H9 (cell line): Measurements from ENCODE around the gene IFNGR1. TPM values are rescaled to one million over a fixed set of nuclear protein-coding genes. Genes with fewer than 3 reads are reported as not detected.

Experiments
- DNase-seq: peaks from one replicate; pipeline ENCODE4 v3.0.0-alpha.2; 2017
- H2AFZ ChIP-seq: one replicate; pipeline ENCODE4 v1.6.1; 2013; ENCODE audit warnings: mild to moderate bottlenecking, low read length, control low read depth, moderate library complexity
- H2AK5ac ChIP-seq: 2 replicates; pipeline ENCODE4 v1.6.1; 2013; ENCODE audit warnings: low read length, control low read depth, mixed read lengths; ENCODE audit not compliant: insufficient read length
- H2BK120ac ChIP-seq: one replicate; pipeline ENCODE4 v1.6.1; 2013; ENCODE audit warnings: low read depth, mild to moderate bottlenecking, low read length, control low read depth, inconsistent platforms; ENCODE audit not compliant: poor library complexity, severe bottlenecking
- H2BK12ac ChIP-seq: 2 replicates; pipeline ENCODE4 v1.6.1; 2013; ENCODE audit warnings: low read length, control low read depth, mixed read lengths, low read depth; ENCODE audit not compliant: insufficient read length
- H2BK15ac ChIP-seq: 2 replicates; pipeline ENCODE4 v1.6.1; 2013; ENCODE audit warnings: low read depth, low read length, control low read depth
- H2BK20ac ChIP-seq: one replicate; pipeline ENCODE4 v1.6.1; 2013; ENCODE audit warnings: low read depth, mild to moderate bottlenecking, low read length, control low read depth, inconsistent platforms; ENCODE audit not compliant: poor library complexity, severe bottlenecking
- H2BK5ac ChIP-seq: 2 replicates; pipeline ENCODE4 v1.6.1; 2013; ENCODE audit warnings: low read length, control low read depth, mixed read lengths; ENCODE audit not compliant: insufficient read length
- H3K14ac ChIP-seq: 2 replicates; pipeline ENCODE4 v1.6.1; 2013; ENCODE audit warnings: low read length, control low read depth; ENCODE audit not compliant: insufficient read depth
- H3K18ac ChIP-seq: 2 replicates; pipeline ENCODE4 v1.6.1; 2013; ENCODE audit warnings: low read depth, mild to moderate bottlenecking, mixed read lengths, low read length, control low read depth; ENCODE audit not compliant: insufficient read length
- H3K23ac ChIP-seq: 2 replicates; pipeline ENCODE4 v1.6.1; 2013; ENCODE audit warnings: low read length, control low read depth, mixed read lengths, low read depth; ENCODE audit not compliant: insufficient read length
- H3K23me2 ChIP-seq: 2 replicates; pipeline ENCODE4 v1.6.1; 2013; ENCODE audit warnings: low read depth, mild to moderate bottlenecking, mixed read lengths, low read length, control low read depth; ENCODE audit not compliant: insufficient read length, poor library complexity, severe bottlenecking
- H3K27ac ChIP-seq: 2 replicates; pipeline ENCODE4 v1.5.1; 2013; ENCODE audit warnings: low read length, control low read depth, mixed read lengths, low read depth; ENCODE audit not compliant: insufficient read length
- H3K27me3 ChIP-seq: 2 replicates; pipeline ENCODE4 v1.6.1; 2013; ENCODE audit warnings: low read length, control low read depth, inconsistent platforms; ENCODE audit not compliant: insufficient read depth
- H3K4ac ChIP-seq: 2 replicates; pipeline ENCODE4 v1.6.1; 2013; ENCODE audit warnings: low read depth, mild to moderate bottlenecking, control low read depth, inconsistent platforms, low read length, moderate library complexity
- H3K4me1 ChIP-seq: 2 replicates; pipeline ENCODE4 v1.6.1; 2013; ENCODE audit warnings: low read length, control low read depth, inconsistent platforms; ENCODE audit not compliant: insufficient read depth
- H3K4me2 ChIP-seq: 2 replicates; pipeline ENCODE4 v1.6.1; 2013; ENCODE audit warnings: low read length, control low read depth, mixed read lengths; ENCODE audit not compliant: insufficient read length, insufficient read depth
- H3K56ac ChIP-seq: 2 replicates; pipeline ENCODE4 v1.6.1; 2013; ENCODE audit warnings: low read depth, mild to moderate bottlenecking, mixed read lengths, low read length, control low read depth; ENCODE audit not compliant: insufficient read length
- H3K79me1 ChIP-seq: 2 replicates; pipeline ENCODE4 v1.6.1; 2013; ENCODE audit warnings: low read depth, mild to moderate bottlenecking, moderate library complexity, low read length, control low read depth, inconsistent platforms; ENCODE audit not compliant: insufficient read depth, poor library complexity, severe bottlenecking
- H3K79me2 ChIP-seq: 2 replicates; pipeline ENCODE4 v1.6.1; 2013; ENCODE audit warnings: low read length, control low read depth, inconsistent platforms; ENCODE audit not compliant: insufficient read depth
- H3K9ac ChIP-seq: 2 replicates; pipeline ENCODE4 v1.6.1; 2013; ENCODE audit warnings: low read length, control low read depth, mixed read lengths; ENCODE audit not compliant: insufficient read length; ENCODE audit errors: extremely low read depth
- H3K9me3 ChIP-seq: one replicate; pipeline ENCODE4 v1.6.1; 2013; ENCODE audit warnings: low read depth, low read length, inconsistent platforms; ENCODE audit not compliant: control insufficient read depth
- H3T11ph ChIP-seq: one replicate; pipeline ENCODE4 v1.6.1; 2013; ENCODE audit warnings: mild to moderate bottlenecking, low read length, control low read depth, inconsistent platforms
- H4K20me1 ChIP-seq: one replicate; pipeline ENCODE4 v1.6.1; 2013; ENCODE audit not compliant: control insufficient read depth, insufficient read length, insufficient read depth
- H4K5ac ChIP-seq: 2 replicates; pipeline ENCODE4 v1.6.1; 2013; ENCODE audit warnings: low read depth, mild to moderate bottlenecking, mixed read lengths, low read length, control low read depth; ENCODE audit not compliant: insufficient read length
- H4K8ac ChIP-seq: replicated peaks from 2 replicates; pipeline ENCODE4 v1.6.1; 2013; ENCODE audit warnings: low read length, control low read depth, mixed read lengths, low read depth; ENCODE audit not compliant: insufficient read length
- H4K91ac ChIP-seq: 2 replicates; pipeline ENCODE4 v1.6.1; 2013; ENCODE audit warnings: low read depth, mild to moderate bottlenecking, moderate library complexity, mixed read lengths, low read length, control low read depth; ENCODE audit not compliant: insufficient read length
- H3K27ac Mint-ChIP-seq, 3 experiments: 2 replicates in 2 of 3; 3 replicates in 1 of 3; pipeline ENCODE4 v1.8.0; 2020 to 2021; ENCODE audit warnings: mixed read lengths in 3 of 3, mild to moderate bottlenecking in 1 of 3, moderate library complexity in 1 of 3
- H3K27me3 Mint-ChIP-seq: 2 replicates; pipeline ENCODE4 v1.8.0; 2021; ENCODE audit warnings: low read depth, mild to moderate bottlenecking, moderate library complexity, mixed read lengths
- H3K36me3 Mint-ChIP-seq, 3 experiments: 2 replicates in 2 of 3; 3 replicates in 1 of 3; pipeline ENCODE4 v1.8.0; 2020 to 2021; ENCODE audit warnings: low read depth in 3 of 3, mixed read lengths in 3 of 3; ENCODE audit not compliant: insufficient read depth in 1 of 3
- H3K4me1 Mint-ChIP-seq, 2 experiments: 2 replicates each; pipeline ENCODE4 v1.8.0; 2020; ENCODE audit warnings: mixed read lengths in 2 of 2
- H3K4me3 Mint-ChIP-seq, 2 experiments: 2 replicates in 1 of 2; 3 replicates in 1 of 2; pipeline ENCODE4 v1.8.0; 2020 to 2021; ENCODE audit warnings: mild to moderate bottlenecking in 2 of 2, mixed read lengths in 2 of 2, moderate library complexity in 1 of 2
- H3K9me3 Mint-ChIP-seq, 2 experiments: 2 replicates in 1 of 2; 3 replicates in 1 of 2; pipeline ENCODE4 v1.8.0; 2020; ENCODE audit warnings: mild to moderate bottlenecking in 2 of 2, mixed read lengths in 2 of 2, moderate library complexity in 1 of 2
- CTCF ChIP-seq: fragments of 200-600 bp; sonication (generic); conservative IDR thresholded peaks from 3 replicates; pipeline ENCODE4 v1.8.0; 2021; ENCODE audit warnings: antibody characterized with exemption, mild to moderate bottlenecking
- total RNA-seq: library from RNA; stranded (reverse); gene quantifications from 2 replicates; pipeline ENCODE4 v1.2.1, GENCODE V29; 2021

IFNGR1 gene
- total RNA-seq, 1 experiment from 2014 or later, result 32.2 TPM

- H3T11ph ChIP-seq, result no peak overlapping the region
- H3K23ac ChIP-seq, result no peak overlapping the region
- H3K9ac ChIP-seq, result no peak overlapping the region
- H2AK5ac ChIP-seq, result no peak overlapping the region
- H4K8ac ChIP-seq, result no peak overlapping the region
- H4K91ac ChIP-seq, result no peak overlapping the region
- no peak overlapping the region for H4K5ac ChIP-seq
- no peak overlapping the region for H3K4me2 ChIP-seq
- H3K4ac ChIP-seq, result no peak overlapping the region
- H3K9me3 Mint-ChIP-seq, result peaks cover 0 to 7% of the 10 kb centered on the region in 2 experiments; a peak in 3 of 5 replicates
- no peak overlapping the region for H2BK15ac ChIP-seq
- no peak overlapping the region for H3K4me3 Mint-ChIP-seq
- 0 out of 4 replicates have a peak, but pooled peaks cover 0 to 3% of the 10 kb centered on the region in 2 experiments for H3K4me1 Mint-ChIP-seq
- H3K23me2 ChIP-seq, result no peaks in the 10 kb centered on the region
- no peaks in the 10 kb centered on the region for H3K79me2 ChIP-seq
- H3K79me1 ChIP-seq, result no peaks in the 10 kb centered on the region
- H2BK20ac ChIP-seq, result no peak overlapping the region
- no peaks in the 10 kb centered on the region for H3K27me3 ChIP-seq
- H3K56ac ChIP-seq, result no peak overlapping the region
- no peak overlapping the region for H3K27ac ChIP-seq
- H3K18ac ChIP-seq, result no peak overlapping the region
- no peak overlapping the region for H2BK120ac ChIP-seq
- H3K36me3 Mint-ChIP-seq, result no peaks in the 10 kb centered on the region
- no peak overlapping the region for H2BK5ac ChIP-seq
- H3K27ac Mint-ChIP-seq, result no peak overlapping the region
- DNase-seq, result no peak
- H2BK12ac ChIP-seq, result no peak overlapping the region
- no peaks in the 10 kb centered on the region for H3K4me1 ChIP-seq
- peaks cover 3% of the 10 kb centered on the region; the same call in 1 of the 2 replicates for H3K27me3 Mint-ChIP-seq
- H3K9me3 ChIP-seq, result no peaks in the 10 kb centered on the region
- no peak overlapping the region for H3K14ac ChIP-seq
- no peak for TF ChIP-seq CTCF
- H2AFZ ChIP-seq, result no peak overlapping the region
- H4K20me1 ChIP-seq, result no peaks in the 10 kb centered on the region
These were observed 28.5 kb upstream of the IFNGR1 start for GRCh38 chr6:137247724-137248123.
